Right atrium auricular region (tissue), 2 donors: ENCODE measurements around the gene SLC35F4. TPM values are rescaled to one million over a fixed set of nuclear protein-coding genes. Genes with fewer than 3 reads are reported as not detected.
"Not testable (repeated sequence)": the region's sequence is repeated elsewhere in the genome, so short reads cannot be mapped to it uniquely, and the experiment has no call there.

Experiments used
- DNase-seq: peaks from one replicate; pipeline ENCODE4 v3.0.0-alpha.2; 2019; ENCODE audit warnings: low spot score
- H3K27ac ChIP-seq, 2 donors: fragments of 200-600 bp; sonication (generic); 1 replicate in 1 of 2; 2 replicates in 1 of 2; pipeline ENCODE4 v1.5.1; 2016 to 2019
- H3K27me3 ChIP-seq, 2 donors: fragments of 200-600 bp; sonication (generic); one replicate each; pipeline versions ENCODE4 v1.5.1 to v1.6.0; 2017 to 2019
- H3K36me3 ChIP-seq: fragments of 200-600 bp; sonication (generic); one replicate; pipeline ENCODE4 v1.5.1; 2016
- H3K4me1 ChIP-seq, 2 donors: fragments of 200-600 bp; sonication (generic); one replicate each; pipeline versions ENCODE4 v1.5.1 to v1.6.0; 2017 to 2019
- H3K4me3 ChIP-seq, 2 donors: fragments of 200-600 bp; sonication (generic); 1 replicate in 1 of 2; 2 replicates in 1 of 2; pipeline ENCODE4 v1.5.1; 2017 to 2019; ENCODE audit warnings: mild to moderate bottlenecking in 1 of 2, moderate library complexity in 1 of 2
- H3K9me3 ChIP-seq, 2 donors: fragments of 200-600 bp; sonication (generic); one replicate each; pipeline ENCODE4 v1.5.1; 2019
- total RNA-seq, 2 donors: library from RNA; depleted of rRNA; stranded (reverse); fragments of >200 nt; gene quantifications; one replicate each; pipeline ENCODE4 v1.1.0, GENCODE V29; 2016
- TF ChIP-seq, protein P1 (sequence below), 2 donors: fragments of 200-600 bp; sonication (generic); IDR thresholded peaks; one replicate each; pipeline ENCODE4 v1.5.1; 2019; ENCODE audit warnings: antibody characterized with exemption in 2 of 2

The SLC35F4 gene
- total RNA-seq, 2 donors from 2014 or later, result not detected

- H3K9me3 ChIP-seq, result no peaks in the 10 kb centered on the region
- no peak overlapping the region for H3K27ac ChIP-seq
- no peaks in the 10 kb centered on the region for H3K36me3 ChIP-seq
- H3K4me1 ChIP-seq, result no peaks in the 10 kb centered on the region
- DNase-seq, result no peak
- TF ChIP-seq, protein P1, sequence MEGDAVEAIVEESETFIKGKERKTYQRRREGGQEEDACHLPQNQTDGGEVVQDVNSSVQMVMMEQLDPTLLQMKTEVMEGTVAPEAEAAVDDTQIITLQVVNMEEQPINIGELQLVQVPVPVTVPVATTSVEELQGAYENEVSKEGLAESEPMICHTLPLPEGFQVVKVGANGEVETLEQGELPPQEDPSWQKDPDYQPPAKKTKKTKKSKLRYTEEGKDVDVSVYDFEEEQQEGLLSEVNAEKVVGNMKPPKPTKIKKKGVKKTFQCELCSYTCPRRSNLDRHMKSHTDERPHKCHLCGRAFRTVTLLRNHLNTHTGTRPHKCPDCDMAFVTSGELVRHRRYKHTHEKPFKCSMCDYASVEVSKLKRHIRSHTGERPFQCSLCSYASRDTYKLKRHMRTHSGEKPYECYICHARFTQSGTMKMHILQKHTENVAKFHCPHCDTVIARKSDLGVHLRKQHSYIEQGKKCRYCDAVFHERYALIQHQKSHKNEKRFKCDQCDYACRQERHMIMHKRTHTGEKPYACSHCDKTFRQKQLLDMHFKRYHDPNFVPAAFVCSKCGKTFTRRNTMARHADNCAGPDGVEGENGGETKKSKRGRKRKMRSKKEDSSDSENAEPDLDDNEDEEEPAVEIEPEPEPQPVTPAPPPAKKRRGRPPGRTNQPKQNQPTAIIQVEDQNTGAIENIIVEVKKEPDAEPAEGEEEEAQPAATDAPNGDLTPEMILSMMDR (IDR thresholded peaks at IDR 0.05), result no peak
- H3K4me3 ChIP-seq, result no peak overlapping the region
- no peaks in the 10 kb centered on the region for H3K27me3 ChIP-seq
Observed at GRCh38 chr14:57755018-57755521, 110.8 kb downstream of the SLC35F4 start.

GRCh38 chr14:57754527-57754926, 111.4 kb downstream of the SLC35F4 start:
- H3K9me3 ChIP-seq, result no peaks in the 10 kb centered on the region
- H3K27me3 ChIP-seq, result no peaks in the 10 kb centered on the region
- TF ChIP-seq, protein P1 (IDR thresholded peaks at IDR 0.05), result no peak
- no peak overlapping the region for H3K4me3 ChIP-seq
- no peaks in the 10 kb centered on the region for H3K4me1 ChIP-seq
- H3K36me3 ChIP-seq, result no peaks in the 10 kb centered on the region
- no peak overlapping the region for H3K27ac ChIP-seq
- DNase-seq, result no peak

DNA sequence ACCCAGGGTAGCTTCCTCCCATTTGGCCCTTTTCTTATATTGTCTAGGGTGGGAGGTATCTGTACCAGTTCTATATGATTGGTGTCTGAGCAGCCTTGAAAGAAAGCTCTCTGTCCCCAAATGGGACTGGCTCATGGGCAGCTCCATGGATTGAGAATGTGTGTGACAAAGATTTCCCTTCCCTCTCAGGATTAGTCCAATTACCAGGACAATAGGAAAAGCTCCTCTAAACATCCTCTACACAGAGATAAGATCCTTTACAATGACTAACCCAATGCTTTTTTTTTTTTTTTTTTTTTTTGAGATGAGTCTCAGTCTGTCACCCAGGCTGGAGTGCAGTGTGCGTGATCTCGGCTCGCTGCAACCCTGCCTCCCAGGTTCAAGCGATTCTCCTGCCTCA, 112.1 kb downstream of the SLC35F4 start:
- H3K36me3 ChIP-seq, result no peaks in the 10 kb centered on the region
- no peaks in the 10 kb centered on the region for H3K27me3 ChIP-seq
- H3K4me1 ChIP-seq, result no peaks in the 10 kb centered on the region
- no peaks in the 10 kb centered on the region for H3K9me3 ChIP-seq
- no peak overlapping the region for H3K4me3 ChIP-seq
- H3K27ac ChIP-seq, result no peak overlapping the region
- no peak for DNase-seq
- TF ChIP-seq, protein P1 (IDR thresholded peaks at IDR 0.05), result no peak

GRCh38 chr14:57752142-57752695, 113.7 kb downstream of the SLC35F4 start:
- H3K9me3 ChIP-seq, H3K4me1 ChIP-seq, H3K27me3 ChIP-seq, H3K4me3 ChIP-seq, H3K27ac ChIP-seq, H3K36me3 ChIP-seq, DNase-seq: not testable (repeated sequence)

GRCh38 chr14:57751400-57751799, 114.5 kb downstream of the SLC35F4 start:
- H3K9me3 ChIP-seq, result no peaks in the 10 kb centered on the region
- TF ChIP-seq, protein P1 (IDR thresholded peaks at IDR 0.05), result no peak
- H3K4me1 ChIP-seq, result no peaks in the 10 kb centered on the region
- no peak overlapping the region for H3K4me3 ChIP-seq
- no peaks in the 10 kb centered on the region for H3K27me3 ChIP-seq
- H3K27ac ChIP-seq, result no peak overlapping the region
- DNase-seq, result no peak
- no peaks in the 10 kb centered on the region for H3K36me3 ChIP-seq

DNA sequence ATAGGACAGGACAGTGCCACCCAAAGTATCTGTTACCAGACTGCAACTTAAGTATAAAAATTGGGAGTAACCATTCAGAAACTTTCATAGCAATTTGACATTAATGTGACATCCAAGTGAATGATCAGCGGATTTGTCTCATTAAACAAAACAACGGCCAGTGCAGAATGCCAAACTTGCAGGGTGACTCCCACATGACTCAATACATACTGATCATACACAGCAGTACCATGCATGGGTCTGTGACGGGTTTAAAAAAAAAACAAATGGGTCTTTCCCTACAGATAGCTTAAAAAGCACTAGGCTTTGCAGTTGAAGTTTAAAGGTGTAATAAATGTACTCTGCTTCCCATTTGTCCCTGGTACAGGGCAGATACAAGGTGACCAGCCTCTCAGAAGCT, 116.6 kb downstream of the SLC35F4 start:
- Histone ChIP-seq H3K4me1 (no peaks in the 10 kb centered on the region), H3K4me3 (no peak overlapping the region), H3K27me3 (no peaks in the 10 kb centered on the region), H3K36me3 (no peaks in the 10 kb centered on the region), H3K9me3 (no peaks in the 10 kb centered on the region), H3K27ac (no peak overlapping the region)
- no peak for DNase-seq
- TF ChIP-seq, protein P1 (IDR thresholded peaks at IDR 0.05), result no peak
